Activated naive CD8-positive, alpha-beta T cell treated with anti-CD3 and anti-CD28 coated beads, Interleukin-2, amount 50 U/mL, for 16 hours (primary cell): ENCODE measurements around the gene SUCO.
A peak's percentile ranks its signal among the peaks of the same experiment; 100 is the strongest.
"Not testable (repeated sequence)": the region's sequence is repeated elsewhere in the genome, so short reads cannot be mapped to it uniquely, and the experiment has no call there.

Experiments used
- DNase-seq: peaks from one replicate; pipeline ENCODE4 v3.0.0-alpha.2; 2020; ENCODE audit warnings: low read depth, low spot score

SUCO gene

GRCh38 chr1:172607145-172607544 is 74.2 kb downstream of the SUCO start:
- DNase-seq, result no peak

GRCh38 chr1:172608098-172608601 is 75.2 kb downstream of the SUCO start:
- no peak for DNase-seq

GRCh38 chr1:172609528-172609927 is 76.6 kb downstream of the SUCO start:
- DNase-seq, result no peak

GRCh38 chr1:172612478-172612877 is 79.5 kb downstream of the SUCO start:
- DNase-seq, result no peak

- no peak for DNase-seq
Measured at GRCh38 chr1:172613294-172613693, 80.3 kb downstream of the SUCO start.

- no peak for DNase-seq
Measured at GRCh38 chr1:172616195-172616594, 83.2 kb downstream of the SUCO start.

GRCh38 chr1:172616636-172617035 is 83.7 kb downstream of the SUCO start:
- DNase-seq, result no peak

- DNase-seq, result not testable (repeated sequence)
Measured at GRCh38 chr1:172620603-172621002, 87.7 kb downstream of the SUCO start.

- DNase-seq, result no peak
Measured at GRCh38 chr1:172622541-172622940, 89.6 kb downstream of the SUCO start.

- no peak for DNase-seq
Measured at GRCh38 chr1:172623748-172624147, 90.8 kb downstream of the SUCO start.

- DNase-seq, result no peak
Measured at GRCh38 chr1:172626845-172627244, 93.9 kb downstream of the SUCO start.

- DNase-seq, result no peak
Measured at GRCh38 chr1:172627702-172628101, 94.8 kb downstream of the SUCO start.

GRCh38 chr1:172628401-172628800 is 95.5 kb downstream of the SUCO start:
- no peak for DNase-seq

- DNase-seq, result no peak
Measured at GRCh38 chr1:172629170-172629569, 96.2 kb downstream of the SUCO start.

GRCh38 chr1:172629638-172630037 is 96.7 kb downstream of the SUCO start:
- no peak for DNase-seq

- DNase-seq, result no peak
Measured at GRCh38 chr1:172630056-172630818, 97.3 kb downstream of the SUCO start.

GRCh38 chr1:172630868-172631267 is 97.9 kb downstream of the SUCO start:
- no peak for DNase-seq

GRCh38 chr1:172637522-172637921 is 104.6 kb downstream of the SUCO start:
- no peak for DNase-seq

- no peak for DNase-seq
Measured at GRCh38 chr1:172638249-172638648, 105.3 kb downstream of the SUCO start.

GRCh38 chr1:172638885-172639831 is 106.2 kb downstream of the SUCO start:
- DNase-seq, result peak; percentile 50

GRCh38 chr1:172640111-172640510 is 107.2 kb downstream of the SUCO start:
- DNase-seq, result no peak

- no peak for DNase-seq
Measured at GRCh38 chr1:172641492-172641891, 108.5 kb downstream of the SUCO start.
